Esophagus muscularis mucosa (tissue), 4 donors: ENCODE results near the gene SENP3.

ENCODE experiments used
- CTCF ChIP-seq, 3 experiments: fragments of 200-600 bp in 2 of 3; fragments of 450-650 bp in 1 of 3; sonication (generic) in 2 of 3; IDR thresholded peaks; one replicate each; pipeline ENCODE4 v1.5.1; 2017 to 2019; ENCODE audit warnings: antibody characterized with exemption in 3 of 3, mild to moderate bottlenecking in 2 of 3, moderate library complexity in 1 of 3
- EP300 ChIP-seq: sonication (generic); formaldehyde crosslinking; IDR thresholded peaks from one replicate; pipeline ENCODE4 v1.6.1; 2017; ENCODE audit warnings: antibody characterized with exemption
- POLR2A ChIP-seq: fragments of 450-650 bp; IDR thresholded peaks from one replicate; pipeline ENCODE4 v1.6.1; 2017; ENCODE audit warnings: antibody characterized with exemption, moderate library complexity, mild to moderate bottlenecking, low read depth
- POLR2AphosphoS5 ChIP-seq, 2 donors: sonication (generic); formaldehyde crosslinking; IDR thresholded peaks; one replicate each; pipeline ENCODE4 v1.6.1; 2017; ENCODE audit warnings: antibody characterized with exemption in 2 of 2

- no peak for TF ChIP-seq POLR2A
- TF ChIP-seq CTCF (IDR thresholded peaks at IDR 0.05): no peak
- no peak for TF ChIP-seq POLR2AphosphoS5 (IDR thresholded peaks at IDR 0.05)
- TF ChIP-seq EP300: no peak
These were observed 44.6 kb downstream of the SENP3 start for GRCh38 chr17:7606280-7606679.
